WTC11 (cell line): ENCODE measurements around the gene M6PR. TPM values are rescaled to one million over a fixed set of nuclear protein-coding genes. Genes with fewer than 3 reads are reported as not detected.

Experiments
- CREB1 ChIP-seq: sonication (generic); formaldehyde crosslinking; IDR thresholded peaks from 2 replicates; pipeline ENCODE4 v1.8.0; 2023; ENCODE audit warnings: mild to moderate bottlenecking, missing genetic modification reagents
- EMX1 ChIP-seq: fragments of 250-450 bp; sonication (Bioruptor Pico); IDR thresholded peaks from 2 replicates; pipeline ENCODE4 v1.8.0; 2021; ENCODE audit warnings: mild to moderate bottlenecking
- FOXK1 ChIP-seq: sonication (generic); formaldehyde crosslinking; IDR thresholded peaks from 2 replicates; pipeline ENCODE4 v1.8.0; 2022; ENCODE audit warnings: mild to moderate bottlenecking, moderate library complexity, missing genetic modification reagents
- IRF2 ChIP-seq: sonication (generic); formaldehyde crosslinking; IDR thresholded peaks from 2 replicates; pipeline ENCODE4 v1.8.0; 2022; ENCODE audit warnings: low read depth, missing genetic modification reagents, borderline replicate concordance
- NFATC4 ChIP-seq: fragments of 250-450 bp; sonication (Bioruptor Pico); IDR thresholded peaks from 2 replicates; pipeline ENCODE4 v1.9.0; 2021; ENCODE audit warnings: mild to moderate bottlenecking
- NR2C2 ChIP-seq: sonication (generic); formaldehyde crosslinking; IDR thresholded peaks from 2 replicates; pipeline ENCODE4 v1.8.0; 2022; ENCODE audit warnings: mild to moderate bottlenecking, missing genetic modification reagents
- OVOL2 ChIP-seq: fragments of 250-450 bp; sonication (Bioruptor Pico); IDR thresholded peaks from 2 replicates; pipeline ENCODE4 v1.9.0; 2021; ENCODE audit warnings: mild to moderate bottlenecking, borderline replicate concordance
- PRRX2 ChIP-seq: fragments of 250-450 bp; sonication (Bioruptor Pico); IDR thresholded peaks from 2 replicates; pipeline ENCODE4 v1.8.0; 2021; ENCODE audit warnings: mild to moderate bottlenecking
- RELA ChIP-seq: sonication (generic); formaldehyde crosslinking; IDR thresholded peaks from 2 replicates; pipeline ENCODE4 v1.8.1; 2022; ENCODE audit warnings: missing genetic modification reagents, mild to moderate bottlenecking, borderline replicate concordance
- RORB ChIP-seq: fragments of 250-450 bp; sonication (Bioruptor Pico); IDR thresholded peaks from 2 replicates; pipeline ENCODE4 v1.9.0; 2021; ENCODE audit warnings: mild to moderate bottlenecking
- SMAD3 ChIP-seq: sonication (generic); formaldehyde crosslinking; IDR thresholded peaks from 2 replicates; pipeline ENCODE4 v1.8.0; 2022; ENCODE audit warnings: missing genetic modification reagents, mild to moderate bottlenecking, borderline replicate concordance
- SMAD4 ChIP-seq: sonication (generic); formaldehyde crosslinking; IDR thresholded peaks from 2 replicates; pipeline ENCODE4 v1.8.0; 2022; ENCODE audit warnings: mild to moderate bottlenecking, missing genetic modification reagents
- SP1 ChIP-seq: sonication (generic); formaldehyde crosslinking; conservative IDR thresholded peaks from 2 replicates; pipeline ENCODE4 v1.8.1; 2022; ENCODE audit warnings: missing genetic modification reagents
- TCF7 ChIP-seq: sonication (generic); formaldehyde crosslinking; IDR thresholded peaks from 2 replicates; pipeline ENCODE4 v1.8.0; 2022; ENCODE audit warnings: mild to moderate bottlenecking, low read depth, missing genetic modification reagents, moderate library complexity
- TP53 ChIP-seq: sonication (generic); formaldehyde crosslinking; IDR thresholded peaks from 2 replicates; pipeline ENCODE4 v1.8.1; 2023; ENCODE audit warnings: mild to moderate bottlenecking, missing genetic modification reagents
- ZBTB21 ChIP-seq: sonication (generic); formaldehyde crosslinking; IDR thresholded peaks from 2 replicates; pipeline ENCODE4 v1.8.1; 2023; ENCODE audit warnings: mild to moderate bottlenecking, missing genetic modification reagents, borderline replicate concordance
- ZNF219 ChIP-seq: sonication (generic); formaldehyde crosslinking; IDR thresholded peaks from 2 replicates; pipeline ENCODE4 v1.8.0; 2023; ENCODE audit warnings: missing genetic modification reagents, mild to moderate bottlenecking, borderline replicate concordance
- ZNF263 ChIP-seq: sonication (generic); formaldehyde crosslinking; IDR thresholded peaks from 2 replicates; pipeline ENCODE4 v1.8.1; 2022; ENCODE audit warnings: low read depth, mild to moderate bottlenecking, moderate library complexity, missing genetic modification reagents
- ZNF396 ChIP-seq: fragments of 250-450 bp; sonication (Bioruptor Pico); IDR thresholded peaks from 2 replicates; pipeline ENCODE4 v1.8.0; 2021; ENCODE audit warnings: mild to moderate bottlenecking, moderate library complexity, borderline replicate concordance
- ZNF671 ChIP-seq: fragments of 250-450 bp; sonication (Bioruptor Pico); IDR thresholded peaks from 2 replicates; pipeline ENCODE4 v1.8.0; 2021; ENCODE audit warnings: mild to moderate bottlenecking
- total RNA-seq: library from RNA; stranded (reverse); gene quantifications from 3 replicates; pipeline ENCODE4 v1.2.3, GENCODE V29; 2021
- TF ChIP-seq, protein P1 (sequence below): sonication (generic); formaldehyde crosslinking; IDR thresholded peaks from 2 replicates; pipeline ENCODE4 v1.8.1; 2023; ENCODE audit warnings: mild to moderate bottlenecking, missing genetic modification reagents, moderate library complexity
- TF ChIP-seq, protein P2 (sequence below): sonication (generic); formaldehyde crosslinking; IDR thresholded peaks from 2 replicates; pipeline ENCODE4 v1.8.0; 2022; ENCODE audit warnings: mild to moderate bottlenecking, missing genetic modification reagents
- TF ChIP-seq, protein P3 (sequence below): sonication (generic); formaldehyde crosslinking; IDR thresholded peaks from 2 replicates; pipeline ENCODE4 v1.8.0; 2022; ENCODE audit warnings: missing genetic modification reagents
- TF ChIP-seq, protein P4 (sequence below): fragments of 250-450 bp; sonication (Bioruptor Pico); IDR thresholded peaks from 2 replicates; pipeline ENCODE4 v1.8.0; 2021; ENCODE audit warnings: mild to moderate bottlenecking
- TF ChIP-seq, protein P5 (sequence below): sonication (generic); formaldehyde crosslinking; conservative IDR thresholded peaks from 2 replicates; pipeline ENCODE4 v1.8.1; 2023; ENCODE audit warnings: mild to moderate bottlenecking, low read depth, missing genetic modification reagents, moderate library complexity
- TF ChIP-seq, protein P6 (sequence below): sonication (generic); formaldehyde crosslinking; IDR thresholded peaks from 2 replicates; pipeline ENCODE4 v1.8.1; 2022; ENCODE audit warnings: missing genetic modification reagents, borderline replicate concordance
- TF ChIP-seq, protein P7 (sequence below): sonication (generic); formaldehyde crosslinking; IDR thresholded peaks from 2 replicates; pipeline ENCODE4 v1.8.0; 2022; ENCODE audit warnings: mild to moderate bottlenecking, missing genetic modification reagents

M6PR gene
- total RNA-seq, 1 experiment from 2014 or later = 139 TPM

DNA sequence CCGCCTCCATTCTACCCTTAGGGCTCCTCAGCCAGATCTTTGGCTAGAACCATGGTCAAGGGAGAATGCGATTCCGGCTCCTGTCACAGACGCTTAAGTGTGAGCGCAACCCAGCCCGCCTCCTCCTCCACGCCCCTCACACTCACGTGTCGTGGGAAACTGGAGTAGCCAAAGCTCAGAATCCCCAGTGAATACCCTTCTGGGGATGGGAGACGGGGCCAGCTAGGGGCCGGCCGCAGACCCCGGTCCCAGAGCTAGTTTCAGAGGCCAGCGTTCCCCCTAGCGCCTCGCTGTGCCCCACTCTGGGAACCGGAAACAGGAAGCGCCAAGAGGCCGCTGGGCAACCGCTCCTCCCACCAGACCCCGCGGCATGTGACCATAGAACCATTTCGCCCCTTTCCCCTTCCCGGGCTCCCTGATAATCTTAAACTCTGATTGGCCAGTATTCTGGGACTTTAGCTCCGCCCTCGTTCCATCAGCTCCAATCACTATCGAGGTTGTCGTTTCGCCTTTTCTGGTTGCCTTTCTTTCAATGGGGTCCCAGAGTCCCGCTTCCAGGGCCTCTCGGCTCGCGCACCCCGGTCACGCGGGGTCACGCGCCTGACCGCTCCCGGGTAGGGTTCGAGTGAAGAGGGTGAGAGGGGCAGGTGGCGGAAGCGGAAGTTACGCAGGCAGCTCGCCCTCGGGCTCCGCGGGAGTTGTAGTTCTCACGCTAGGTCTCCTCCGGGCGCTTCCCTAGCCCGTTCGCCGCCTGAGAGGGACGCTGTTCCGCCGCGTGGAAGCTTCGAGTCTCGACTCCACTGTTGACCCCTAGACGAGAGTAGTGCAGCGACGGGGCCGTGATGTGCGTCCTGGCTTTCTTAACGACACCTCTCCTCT, at the start of gene M6PR (continued):
- TF ChIP-seq IRF2 (CRISPR knock-in tag) = no peak
- TF ChIP-seq, protein P1, sequence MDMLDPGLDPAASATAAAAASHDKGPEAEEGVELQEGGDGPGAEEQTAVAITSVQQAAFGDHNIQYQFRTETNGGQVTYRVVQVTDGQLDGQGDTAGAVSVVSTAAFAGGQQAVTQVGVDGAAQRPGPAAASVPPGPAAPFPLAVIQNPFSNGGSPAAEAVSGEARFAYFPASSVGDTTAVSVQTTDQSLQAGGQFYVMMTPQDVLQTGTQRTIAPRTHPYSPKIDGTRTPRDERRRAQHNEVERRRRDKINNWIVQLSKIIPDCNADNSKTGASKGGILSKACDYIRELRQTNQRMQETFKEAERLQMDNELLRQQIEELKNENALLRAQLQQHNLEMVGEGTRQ = peak; percentile 93
- TF ChIP-seq SMAD4 (CRISPR knock-in tag) = no peak
- TF ChIP-seq SMAD3 = peak; percentile 61
- no peak for TF ChIP-seq ZNF219 (CRISPR knock-in tag)
- TF ChIP-seq OVOL2 (CRISPR knock-in tag) = no peak
- TF ChIP-seq NFATC4 (CRISPR knock-in tag) = no peak
- TF ChIP-seq ZNF671 = no peak
- no peak for TF ChIP-seq ZNF263 (CRISPR knock-in tag)
- no peak for TF ChIP-seq RORB
- no peak; the same call in none of the 2 replicates for TF ChIP-seq FOXK1
- TF ChIP-seq, protein P2, sequence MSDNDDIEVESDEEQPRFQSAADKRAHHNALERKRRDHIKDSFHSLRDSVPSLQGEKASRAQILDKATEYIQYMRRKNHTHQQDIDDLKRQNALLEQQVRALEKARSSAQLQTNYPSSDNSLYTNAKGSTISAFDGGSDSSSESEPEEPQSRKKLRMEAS (CRISPR knock-in tag) = peak; percentile 90
- TF ChIP-seq, protein P3, sequence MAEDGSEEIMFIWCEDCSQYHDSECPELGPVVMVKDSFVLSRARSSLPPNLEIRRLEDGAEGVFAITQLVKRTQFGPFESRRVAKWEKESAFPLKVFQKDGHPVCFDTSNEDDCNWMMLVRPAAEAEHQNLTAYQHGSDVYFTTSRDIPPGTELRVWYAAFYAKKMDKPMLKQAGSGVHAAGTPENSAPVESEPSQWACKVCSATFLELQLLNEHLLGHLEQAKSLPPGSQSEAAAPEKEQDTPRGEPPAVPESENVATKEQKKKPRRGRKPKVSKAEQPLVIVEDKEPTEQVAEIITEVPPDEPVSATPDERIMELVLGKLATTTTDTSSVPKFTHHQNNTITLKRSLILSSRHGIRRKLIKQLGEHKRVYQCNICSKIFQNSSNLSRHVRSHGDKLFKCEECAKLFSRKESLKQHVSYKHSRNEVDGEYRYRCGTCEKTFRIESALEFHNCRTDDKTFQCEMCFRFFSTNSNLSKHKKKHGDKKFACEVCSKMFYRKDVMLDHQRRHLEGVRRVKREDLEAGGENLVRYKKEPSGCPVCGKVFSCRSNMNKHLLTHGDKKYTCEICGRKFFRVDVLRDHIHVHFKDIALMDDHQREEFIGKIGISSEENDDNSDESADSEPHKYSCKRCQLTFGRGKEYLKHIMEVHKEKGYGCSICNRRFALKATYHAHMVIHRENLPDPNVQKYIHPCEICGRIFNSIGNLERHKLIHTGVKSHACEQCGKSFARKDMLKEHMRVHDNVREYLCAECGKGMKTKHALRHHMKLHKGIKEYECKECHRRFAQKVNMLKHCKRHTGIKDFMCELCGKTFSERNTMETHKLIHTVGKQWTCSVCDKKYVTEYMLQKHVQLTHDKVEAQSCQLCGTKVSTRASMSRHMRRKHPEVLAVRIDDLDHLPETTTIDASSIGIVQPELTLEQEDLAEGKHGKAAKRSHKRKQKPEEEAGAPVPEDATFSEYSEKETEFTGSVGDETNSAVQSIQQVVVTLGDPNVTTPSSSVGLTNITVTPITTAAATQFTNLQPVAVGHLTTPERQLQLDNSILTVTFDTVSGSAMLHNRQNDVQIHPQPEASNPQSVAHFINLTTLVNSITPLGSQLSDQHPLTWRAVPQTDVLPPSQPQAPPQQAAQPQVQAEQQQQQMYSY (CRISPR knock-in tag) = no peak
- TF ChIP-seq, protein P4, sequence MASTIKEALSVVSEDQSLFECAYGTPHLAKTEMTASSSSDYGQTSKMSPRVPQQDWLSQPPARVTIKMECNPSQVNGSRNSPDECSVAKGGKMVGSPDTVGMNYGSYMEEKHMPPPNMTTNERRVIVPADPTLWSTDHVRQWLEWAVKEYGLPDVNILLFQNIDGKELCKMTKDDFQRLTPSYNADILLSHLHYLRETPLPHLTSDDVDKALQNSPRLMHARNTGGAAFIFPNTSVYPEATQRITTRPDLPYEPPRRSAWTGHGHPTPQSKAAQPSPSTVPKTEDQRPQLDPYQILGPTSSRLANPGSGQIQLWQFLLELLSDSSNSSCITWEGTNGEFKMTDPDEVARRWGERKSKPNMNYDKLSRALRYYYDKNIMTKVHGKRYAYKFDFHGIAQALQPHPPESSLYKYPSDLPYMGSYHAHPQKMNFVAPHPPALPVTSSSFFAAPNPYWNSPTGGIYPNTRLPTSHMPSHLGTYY = no peak
- no peak for TF ChIP-seq TCF7 (CRISPR knock-in tag)
- TF ChIP-seq, protein P5, sequence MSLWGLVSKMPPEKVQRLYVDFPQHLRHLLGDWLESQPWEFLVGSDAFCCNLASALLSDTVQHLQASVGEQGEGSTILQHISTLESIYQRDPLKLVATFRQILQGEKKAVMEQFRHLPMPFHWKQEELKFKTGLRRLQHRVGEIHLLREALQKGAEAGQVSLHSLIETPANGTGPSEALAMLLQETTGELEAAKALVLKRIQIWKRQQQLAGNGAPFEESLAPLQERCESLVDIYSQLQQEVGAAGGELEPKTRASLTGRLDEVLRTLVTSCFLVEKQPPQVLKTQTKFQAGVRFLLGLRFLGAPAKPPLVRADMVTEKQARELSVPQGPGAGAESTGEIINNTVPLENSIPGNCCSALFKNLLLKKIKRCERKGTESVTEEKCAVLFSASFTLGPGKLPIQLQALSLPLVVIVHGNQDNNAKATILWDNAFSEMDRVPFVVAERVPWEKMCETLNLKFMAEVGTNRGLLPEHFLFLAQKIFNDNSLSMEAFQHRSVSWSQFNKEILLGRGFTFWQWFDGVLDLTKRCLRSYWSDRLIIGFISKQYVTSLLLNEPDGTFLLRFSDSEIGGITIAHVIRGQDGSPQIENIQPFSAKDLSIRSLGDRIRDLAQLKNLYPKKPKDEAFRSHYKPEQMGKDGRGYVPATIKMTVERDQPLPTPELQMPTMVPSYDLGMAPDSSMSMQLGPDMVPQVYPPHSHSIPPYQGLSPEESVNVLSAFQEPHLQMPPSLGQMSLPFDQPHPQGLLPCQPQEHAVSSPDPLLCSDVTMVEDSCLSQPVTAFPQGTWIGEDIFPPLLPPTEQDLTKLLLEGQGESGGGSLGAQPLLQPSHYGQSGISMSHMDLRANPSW (CRISPR knock-in tag) = no peak
- TF ChIP-seq, protein P6, sequence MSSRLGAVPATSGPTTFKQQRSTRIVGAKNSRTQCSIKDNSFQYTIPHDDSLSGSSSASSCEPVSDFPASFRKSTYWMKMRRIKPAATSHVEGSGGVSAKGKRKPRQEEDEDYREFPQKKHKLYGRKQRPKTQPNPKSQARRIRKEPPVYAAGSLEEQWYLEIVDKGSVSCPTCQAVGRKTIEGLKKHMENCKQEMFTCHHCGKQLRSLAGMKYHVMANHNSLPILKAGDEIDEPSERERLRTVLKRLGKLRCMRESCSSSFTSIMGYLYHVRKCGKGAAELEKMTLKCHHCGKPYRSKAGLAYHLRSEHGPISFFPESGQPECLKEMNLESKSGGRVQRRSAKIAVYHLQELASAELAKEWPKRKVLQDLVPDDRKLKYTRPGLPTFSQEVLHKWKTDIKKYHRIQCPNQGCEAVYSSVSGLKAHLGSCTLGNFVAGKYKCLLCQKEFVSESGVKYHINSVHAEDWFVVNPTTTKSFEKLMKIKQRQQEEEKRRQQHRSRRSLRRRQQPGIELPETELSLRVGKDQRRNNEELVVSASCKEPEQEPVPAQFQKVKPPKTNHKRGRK (CRISPR knock-in tag) = no peak
- TF ChIP-seq NR2C2 (CRISPR knock-in tag) = 0 out of 2 replicates have a peak, but pooled peaks have one; percentile 30
- peak; percentile 44; the same call in 1 of the 2 replicates for TF ChIP-seq SP1 (CRISPR knock-in tag)
- no peak for TF ChIP-seq PRRX2 (CRISPR knock-in tag)
- TF ChIP-seq ZNF396 (CRISPR knock-in tag) = no peak
- 0 out of 2 replicates have a peak, but pooled peaks have one; percentile 19 for TF ChIP-seq TP53 (CRISPR knock-in tag)
- no peak for TF ChIP-seq EMX1 (CRISPR knock-in tag)
- no peak for TF ChIP-seq RELA
- 0 out of 2 replicates have a peak, but pooled peaks have one; percentile 51 for TF ChIP-seq ZBTB21
- TF ChIP-seq, protein P7, sequence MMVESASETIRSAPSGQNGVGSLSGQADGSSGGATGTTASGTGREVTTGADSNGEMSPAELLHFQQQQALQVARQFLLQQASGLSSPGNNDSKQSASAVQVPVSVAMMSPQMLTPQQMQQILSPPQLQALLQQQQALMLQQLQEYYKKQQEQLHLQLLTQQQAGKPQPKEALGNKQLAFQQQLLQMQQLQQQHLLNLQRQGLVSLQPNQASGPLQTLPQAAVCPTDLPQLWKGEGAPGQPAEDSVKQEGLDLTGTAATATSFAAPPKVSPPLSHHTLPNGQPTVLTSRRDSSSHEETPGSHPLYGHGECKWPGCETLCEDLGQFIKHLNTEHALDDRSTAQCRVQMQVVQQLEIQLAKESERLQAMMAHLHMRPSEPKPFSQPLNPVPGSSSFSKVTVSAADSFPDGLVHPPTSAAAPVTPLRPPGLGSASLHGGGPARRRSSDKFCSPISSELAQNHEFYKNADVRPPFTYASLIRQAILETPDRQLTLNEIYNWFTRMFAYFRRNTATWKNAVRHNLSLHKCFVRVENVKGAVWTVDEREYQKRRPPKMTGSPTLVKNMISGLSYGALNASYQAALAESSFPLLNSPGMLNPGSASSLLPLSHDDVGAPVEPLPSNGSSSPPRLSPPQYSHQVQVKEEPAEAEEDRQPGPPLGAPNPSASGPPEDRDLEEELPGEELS (CRISPR knock-in tag) = peak; percentile 82
- peak; percentile 76; the same call in 1 of the 2 replicates for TF ChIP-seq CREB1 (CRISPR knock-in tag)
